ENCODE data around the gene PRODH2. TPM values are rescaled to one million over a fixed set of nuclear protein-coding genes. Genes with fewer than 3 reads are reported as not detected.

Gene PRODH2
- total and polyA plus RNA-seq, 2 of the 13 experiments (the other 11 are each of a cell fraction or from before 2014, with no cell fraction given), result 86.7 to 118 TPM

DNA sequence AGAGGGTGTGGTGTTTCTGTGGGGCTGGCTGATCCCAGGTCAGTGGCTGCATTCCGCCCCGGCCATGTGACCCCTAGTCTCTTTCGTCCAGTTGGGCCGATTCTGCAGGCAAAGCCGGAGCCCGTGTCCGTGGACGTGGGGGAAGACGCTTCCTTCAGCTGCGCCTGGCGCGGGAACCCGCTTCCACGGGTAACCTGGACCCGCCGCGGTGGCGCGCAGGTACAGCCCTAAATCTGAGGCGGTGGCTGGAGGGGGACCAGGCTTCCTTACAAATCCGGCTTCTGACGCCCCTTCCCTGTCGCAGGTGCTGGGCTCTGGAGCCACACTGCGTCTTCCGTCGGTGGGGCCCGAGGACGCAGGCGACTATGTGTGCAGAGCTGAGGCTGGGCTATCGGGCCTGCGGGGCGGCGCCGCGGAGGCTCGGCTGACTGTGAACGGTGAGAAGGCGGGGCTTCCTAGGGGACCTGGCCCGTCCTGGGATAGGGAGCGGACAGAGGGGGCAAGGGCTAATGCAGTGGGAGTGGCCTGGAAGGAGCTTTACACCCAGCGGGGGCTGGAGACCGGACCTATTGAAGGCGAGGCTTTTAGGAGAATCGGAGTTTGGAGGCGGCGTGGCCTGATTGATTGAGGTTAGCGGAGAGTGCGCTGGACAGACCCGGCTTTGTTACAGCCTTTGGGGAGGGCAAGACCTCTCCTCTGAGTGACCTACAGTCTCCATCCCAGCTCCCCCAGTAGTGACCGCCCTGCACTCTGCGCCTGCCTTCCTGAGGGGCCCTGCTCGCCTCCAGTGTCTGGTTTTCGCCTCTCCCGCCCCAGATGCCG lies 48.4 kb upstream of the PRODH2 start (continued):
- TF ChIP-seq ZNF543 (CRISPR knock-in tag; IDR thresholded peaks at IDR 0.05) (peak; percentile 62; the same call in 1 of the 2 replicates), NFE2 (CRISPR knock-in tag; IDR thresholded peaks at IDR 0.05) (no peak), ZNF468 (CRISPR knock-in tag; IDR thresholded peaks at IDR 0.05) (no peak), POLR2AphosphoS5 (IDR thresholded peaks at IDR 0.05; ENCODE audit: low read depth, low read length) (0 out of 2 replicates have a peak, but pooled peaks have one; percentile 16), ZNF3 (CRISPR knock-in tag; IDR thresholded peaks at IDR 0.05) (no peak), SRSF4 (IDR thresholded peaks at IDR 0.05; ENCODE audit: low read depth, low read length, poor library complexity, severe bottlenecking) (no peak), NRL (CRISPR knock-in tag; IDR thresholded peaks at IDR 0.05; ENCODE audit: borderline replicate concordance) (0 out of 2 replicates have a peak, but pooled peaks have one; percentile 28), MIER2 (CRISPR knock-in tag; IDR thresholded peaks at IDR 0.05) (peak; percentile 10; the same call in 1 of the 2 replicates), MEF2D (CRISPR knock-in tag; IDR thresholded peaks at IDR 0.05) (no peak), UBTF (CRISPR knock-in tag; IDR thresholded peaks at IDR 0.05) (peak; percentile 31; the same call in 1 of the 2 replicates), ZFP37 (CRISPR knock-in tag; IDR thresholded peaks at IDR 0.05; ENCODE audit: borderline replicate concordance) (no peak), ZNF280B (CRISPR knock-in tag; IDR thresholded peaks at IDR 0.05; ENCODE audit: borderline replicate concordance) (0 out of 2 replicates have a peak, but pooled peaks have one; percentile 28), RBM22 (optimal IDR thresholded peaks at IDR 0.05; ENCODE audit: low read length) (no peak), POLR2G (IDR thresholded peaks at IDR 0.05; ENCODE audit: low read depth, low read length) (peak; percentile 54; the same call in 1 of the 2 replicates), ZBTB21 (CRISPR knock-in tag; IDR thresholded peaks at IDR 0.05) (no peak), HDAC1 (CRISPR knock-in tag; IDR thresholded peaks at IDR 0.05) (no peak), JUN (CRISPR knock-in tag; IDR thresholded peaks at IDR 0.05) (no peak), ZNF660 (CRISPR knock-in tag; IDR thresholded peaks at IDR 0.05; ENCODE audit: borderline replicate concordance, low read depth) (no peak), ZNF678 (CRISPR knock-in tag; IDR thresholded peaks at IDR 0.05) (0 out of 2 replicates have a peak, but pooled peaks have one; percentile 30), TRAFD1 (CRISPR knock-in tag; IDR thresholded peaks at IDR 0.05; ENCODE audit: borderline replicate concordance) (no peak), ATF1 (CRISPR knock-in tag; IDR thresholded peaks at IDR 0.05) (no peak)
- TF ChIP-seq, protein P1, sequence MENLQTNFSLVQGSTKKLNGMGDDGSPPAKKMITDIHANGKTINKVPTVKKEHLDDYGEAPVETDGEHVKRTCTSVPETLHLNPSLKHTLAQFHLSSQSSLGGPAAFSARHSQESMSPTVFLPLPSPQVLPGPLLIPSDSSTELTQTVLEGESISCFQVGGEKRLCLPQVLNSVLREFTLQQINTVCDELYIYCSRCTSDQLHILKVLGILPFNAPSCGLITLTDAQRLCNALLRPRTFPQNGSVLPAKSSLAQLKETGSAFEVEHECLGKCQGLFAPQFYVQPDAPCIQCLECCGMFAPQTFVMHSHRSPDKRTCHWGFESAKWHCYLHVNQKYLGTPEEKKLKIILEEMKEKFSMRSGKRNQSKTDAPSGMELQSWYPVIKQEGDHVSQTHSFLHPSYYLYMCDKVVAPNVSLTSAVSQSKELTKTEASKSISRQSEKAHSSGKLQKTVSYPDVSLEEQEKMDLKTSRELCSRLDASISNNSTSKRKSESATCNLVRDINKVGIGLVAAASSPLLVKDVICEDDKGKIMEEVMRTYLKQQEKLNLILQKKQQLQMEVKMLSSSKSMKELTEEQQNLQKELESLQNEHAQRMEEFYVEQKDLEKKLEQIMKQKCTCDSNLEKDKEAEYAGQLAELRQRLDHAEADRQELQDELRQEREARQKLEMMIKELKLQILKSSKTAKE (CRISPR knock-in tag; IDR thresholded peaks at IDR 0.05; ENCODE audit: borderline replicate concordance), result no peak
